Caco-2 (cell line): ENCODE data around the gene CEP120. TPM values are rescaled to one million over a fixed set of nuclear protein-coding genes. Genes with fewer than 3 reads are reported as not detected.

Source experiments
- BruUV-seq: library from RNA; stranded (reverse); fragments of 400-500 nt; replicated peaks from 2 replicates; lab custom pipeline; 2021; lab: Mats Ljungman, UMichigan
- CTCF ChIA-PET: fragments of 300-600 bp; sonication (Branson Sonifier 250); formaldehyde crosslinking; loops from one replicate; lab custom pipeline; 2022; ENCODE audit warnings: antibody characterized with exemption; lab: Charles Lee
- POLR2A ChIA-PET: fragments of 300-600 bp; sonication (Branson Sonifier 250); formaldehyde crosslinking; loops from one replicate; lab custom pipeline; 2022; ENCODE audit warnings: antibody characterized with exemption; lab: Charles Lee
- DNase-seq, 2 experiments: peaks; one replicate each; pipeline versions ENCODE4 v3.0.0 to v3.0.0-alpha.2; 2020 to 2022
- H3K27me3 ChIP-seq: replicated peaks from 2 replicates; pipeline ENCODE4 v1.6.0; 2011; ENCODE audit warnings: low read length; ENCODE audit not compliant: control insufficient read depth, insufficient read depth
- H3K36me3 ChIP-seq: 2 replicates; pipeline ENCODE4 v1.5.1; 2011; ENCODE audit warnings: low read length; ENCODE audit not compliant: control insufficient read depth, insufficient read depth
- H3K4me1 ChIP-seq: fragments of 250-450 bp; sonication (Bioruptor Pico); 2 replicates; pipeline ENCODE4 v1.5.1; 2020; ENCODE audit warnings: mild to moderate bottlenecking
- H3K4me3 ChIP-seq: 2 replicates; pipeline ENCODE4 v1.5.1; 2011; ENCODE audit warnings: low read depth, mild to moderate bottlenecking, control low read depth, low read length
- H3K9me3 ChIP-seq: fragments of 250-450 bp; sonication (Bioruptor Pico); 2 replicates; pipeline ENCODE4 v1.5.1; 2020; ENCODE audit warnings: mild to moderate bottlenecking, moderate library complexity
- H3K27ac Mint-ChIP-seq: one replicate; pipeline ENCODE4 v1.8.0; 2022; ENCODE audit warnings: mixed read lengths; ENCODE audit not compliant: unreplicated experiment
- H3K27me3 Mint-ChIP-seq: one replicate; pipeline ENCODE4 v1.8.0; 2022; ENCODE audit warnings: mixed read lengths; ENCODE audit not compliant: insufficient read depth, unreplicated experiment
- H3K36me3 Mint-ChIP-seq: one replicate; pipeline ENCODE4 v1.8.0; 2022; ENCODE audit warnings: mild to moderate bottlenecking, mixed read lengths; ENCODE audit not compliant: insufficient read depth, unreplicated experiment
- H3K4me1 Mint-ChIP-seq: one replicate; pipeline ENCODE4 v1.8.0; 2022; ENCODE audit warnings: low read depth, mixed read lengths; ENCODE audit not compliant: unreplicated experiment
- H3K4me3 Mint-ChIP-seq: one replicate; pipeline ENCODE4 v1.8.0; 2022; ENCODE audit warnings: mild to moderate bottlenecking, moderate library complexity, mixed read lengths; ENCODE audit not compliant: unreplicated experiment
- H3K9me3 Mint-ChIP-seq: one replicate; pipeline ENCODE4 v1.8.0; 2022; ENCODE audit warnings: mixed read lengths; ENCODE audit not compliant: unreplicated experiment
- CTCF ChIP-seq, 2 experiments: fragments of 200-600 bp in 1 of 2; IDR thresholded peaks; 1 replicate in 1 of 2; 2 replicates in 1 of 2; pipeline versions ENCODE4 v1.5.1 to v1.8.0; 2011 to 2022; ENCODE audit warnings: antibody characterized with exemption in 1 of 2, control low read depth in 1 of 2, inconsistent platforms in 1 of 2, low read depth in 1 of 2, low read length in 1 of 2, mild to moderate bottlenecking in 1 of 2, moderate library complexity in 1 of 2; ENCODE audit not compliant: insufficient read depth in 1 of 2, severe bottlenecking in 1 of 2, unreplicated experiment in 1 of 2
- intact Hi-C: fragments of 100-400 bp; cut with micrococcal nuclease; formaldehyde crosslinking; loops from one replicate; pipeline ENCODE4 v1.10.0; 2022; ENCODE audit not compliant: unreplicated experiment
- total RNA-seq: library from RNA; stranded (reverse); gene quantifications from 2 replicates; pipeline ENCODE4 v1.2.3, GENCODE V29; 2022

CEP120 gene
- total RNA-seq, 1 experiment from 2014 or later, result 25.8 TPM

- BruUV-seq, result no TSS peak
- TF ChIP-seq CTCF (IDR thresholded peaks at IDR 0.05; ENCODE audit: insufficient read depth in 1 of 2, low read depth in 1 of 2, low read length in 1 of 2, severe bottlenecking in 1 of 2, unreplicated experiment in 1 of 2), result no peak
- ChIA-PET CTCF (no interaction called here), POLR2A (no interaction called here)
- H3K4me3 Mint-ChIP-seq, result no peak overlapping the region
- peaks cover 6% of the 10 kb centered on the region for H3K9me3 Mint-ChIP-seq
- Histone ChIP-seq H3K36me3 (no peaks in the 10 kb centered on the region), H3K27me3 (no peaks in the 10 kb centered on the region), H3K4me1 (peaks cover 3% of the 10 kb centered on the region; the same call in 1 of the 2 replicates), H3K4me3 (no peak overlapping the region), H3K9me3 (no peaks in the 10 kb centered on the region)
- H3K27ac Mint-ChIP-seq, result no peak overlapping the region
- H3K36me3 Mint-ChIP-seq, result no peaks in the 10 kb centered on the region
- intact Hi-C loops, result no loop called here
- DNase-seq, result no peak
- peaks cover 7% of the 10 kb centered on the region for H3K4me1 Mint-ChIP-seq
- no peaks in the 10 kb centered on the region for H3K27me3 Mint-ChIP-seq
These were observed 33.0 kb upstream of the CEP120 start for GRCh38 chr5:123456242-123456641.

GRCh38 chr5:123455640-123456039 is 32.4 kb upstream of the CEP120 start:
- Mint-ChIP-seq H3K9me3 (peaks cover 6% of the 10 kb centered on the region), H3K27ac (no peak overlapping the region), H3K27me3 (no peaks in the 10 kb centered on the region), H3K4me3 (no peak overlapping the region), H3K4me1 (peaks cover 7% of the 10 kb centered on the region), H3K36me3 (no peaks in the 10 kb centered on the region)
- no peak for TF ChIP-seq CTCF (IDR thresholded peaks at IDR 0.05; ENCODE audit: insufficient read depth in 1 of 2, low read depth in 1 of 2, low read length in 1 of 2, severe bottlenecking in 1 of 2, unreplicated experiment in 1 of 2)
- no peak overlapping the region for H3K4me3 ChIP-seq
- ChIA-PET POLR2A (no interaction called here), CTCF (no interaction called here)
- H3K4me1 ChIP-seq, result peaks cover 3% of the 10 kb centered on the region; the same call in 1 of the 2 replicates
- intact Hi-C loops, result no loop called here
- no TSS peak for BruUV-seq
- H3K36me3 ChIP-seq, result no peaks in the 10 kb centered on the region
- no peaks in the 10 kb centered on the region for H3K27me3 ChIP-seq
- no peak for DNase-seq
- no peaks in the 10 kb centered on the region for H3K9me3 ChIP-seq

GRCh38 chr5:123455095-123455494 is 31.9 kb upstream of the CEP120 start:
- no TSS peak for BruUV-seq
- POLR2A ChIA-PET, result no interaction called here

More at GRCh38 chr5:123455095-123455494, 31.9 kb upstream of the CEP120 start:
- no peaks in the 10 kb centered on the region for H3K27me3 ChIP-seq
- H3K36me3 ChIP-seq, result no peaks in the 10 kb centered on the region
- Mint-ChIP-seq H3K27me3 (no peaks in the 10 kb centered on the region), H3K9me3 (peaks cover 4% of the 10 kb centered on the region), H3K4me1 (peaks cover 3% of the 10 kb centered on the region), H3K4me3 (no peak overlapping the region), H3K36me3 (no peaks in the 10 kb centered on the region), H3K27ac (no peak overlapping the region)
- intact Hi-C loops, result no loop called here
- CTCF ChIA-PET, result no interaction called here
- TF ChIP-seq CTCF (IDR thresholded peaks at IDR 0.05; ENCODE audit: insufficient read depth in 1 of 2, low read depth in 1 of 2, low read length in 1 of 2, severe bottlenecking in 1 of 2, unreplicated experiment in 1 of 2), result no peak
- H3K4me1 ChIP-seq, result no peaks in the 10 kb centered on the region; the same call in 1 of the 2 replicates
- no peak overlapping the region for H3K4me3 ChIP-seq
- no peak for DNase-seq
- no peaks in the 10 kb centered on the region for H3K9me3 ChIP-seq
